ENCODE measurements around the gene PPP4R1. TPM values are rescaled to one million over a fixed set of nuclear protein-coding genes. Genes with fewer than 3 reads are reported as not detected.

Gene PPP4R1
- total and polyA plus RNA-seq, 8 donors = 25.9 to 372 (median 40.7) TPM

GRCh38 chr18:9571546-9571945 is 42.8 kb downstream of the PPP4R1 start:
- intact Hi-C loops (cut with DNase I; ENCODE audit: low total_unique reads) = no loop called here
- no peak for DNase-seq

GRCh38 chr18:9570255-9570654 is 44.1 kb downstream of the PPP4R1 start:
- Histone ChIP-seq H3K9me3 (no peaks in the 10 kb centered on the region), H3K4me3 (no peak overlapping the region), H3K27me3 (no peaks in the 10 kb centered on the region), H3K36me3 (peaks cover 20 to 88% (median 66%) of the 10 kb centered on the region in 4 donors), H3K4me1 (peaks cover 0 to 10% (median 0%) of the 10 kb centered on the region in 4 donors), H3K27ac (no peak overlapping the region)
- 59 to 69% (median 63%) methylated on average over 3 of the region's 3 CpGs for WGBS, 5 donors
- no peak for DNase-seq
- intact Hi-C loops (cut with DNase I; ENCODE audit: low total_unique reads) = no loop called here
- TF ChIP-seq EP300 (IDR thresholded peaks at IDR 0.05) (no peak), POLR2AphosphoS5 (IDR thresholded peaks at IDR 0.05) (no peak), CTCF (IDR thresholded peaks at IDR 0.05) (no peak), POLR2A (IDR thresholded peaks at IDR 0.05) (no peak)

More at GRCh38 chr18:9571546-9571945, 42.8 kb downstream of the PPP4R1 start:
- H3K4me3 ChIP-seq = no peak overlapping the region
- H3K4me1 ChIP-seq = peaks cover 0 to 19% (median 4%) of the 10 kb centered on the region in 4 donors
- H3K27ac ChIP-seq = no peak overlapping the region
- H3K36me3 ChIP-seq = peaks cover 20 to 82% (median 65%) of the 10 kb centered on the region in 4 donors
- H3K27me3 ChIP-seq = no peaks in the 10 kb centered on the region
- H3K9me3 ChIP-seq = no peaks in the 10 kb centered on the region
- TF ChIP-seq POLR2A (IDR thresholded peaks at IDR 0.05) (no peak), EP300 (IDR thresholded peaks at IDR 0.05) (no peak), POLR2AphosphoS5 (IDR thresholded peaks at IDR 0.05) (no peak), CTCF (IDR thresholded peaks at IDR 0.05) (no peak)
- WGBS, 5 donors = 82 to 99% (median 94%) methylated on average over 3 of the region's 3 CpGs

GRCh38 chr18:9569178-9569577 is 45.2 kb downstream of the PPP4R1 start:
- Histone ChIP-seq H3K4me1 (peaks cover 0 to 19% (median 6%) of the 10 kb centered on the region in 4 donors), H3K36me3 (peaks cover 20 to 82% (median 64%) of the 10 kb centered on the region in 4 donors), H3K4me3 (no peak overlapping the region), H3K27ac (no peak overlapping the region), H3K9me3 (no peaks in the 10 kb centered on the region), H3K27me3 (no peaks in the 10 kb centered on the region)
- DNase-seq = no peak
- 83 to 91% (median 88%) methylated on average over 8 of the region's 8 CpGs for WGBS, 5 donors
- TF ChIP-seq EP300 (IDR thresholded peaks at IDR 0.05) = no peak
- no peak for TF ChIP-seq POLR2A (IDR thresholded peaks at IDR 0.05)
- no peak for TF ChIP-seq POLR2AphosphoS5 (IDR thresholded peaks at IDR 0.05)
- TF ChIP-seq CTCF (IDR thresholded peaks at IDR 0.05) = no peak
- intact Hi-C loops (cut with DNase I; ENCODE audit: low total_unique reads) = no loop called here

- no peak overlapping the region for H3K4me3 ChIP-seq
- H3K27me3 ChIP-seq = no peaks in the 10 kb centered on the region
- no peak for DNase-seq
- TF ChIP-seq EP300 (IDR thresholded peaks at IDR 0.05) (no peak), POLR2A (IDR thresholded peaks at IDR 0.05) (no peak), CTCF (IDR thresholded peaks at IDR 0.05) (no peak), POLR2AphosphoS5 (IDR thresholded peaks at IDR 0.05) (no peak)
- peaks cover 0 to 28% (median 10%) of the 10 kb centered on the region in 4 donors for H3K4me1 ChIP-seq
- no peak overlapping the region for H3K27ac ChIP-seq
- H3K9me3 ChIP-seq = no peaks in the 10 kb centered on the region
- intact Hi-C loops (cut with DNase I; ENCODE audit: low total_unique reads) = no loop called here
- H3K36me3 ChIP-seq = peaks cover 20 to 82% (median 64%) of the 10 kb centered on the region in 4 donors
Observed at GRCh38 chr18:9568186-9568585, 46.2 kb downstream of the PPP4R1 start.
